GM21381 (cell line): Measurements from ENCODE around the gene USH2A.
A peak's percentile ranks its signal among the peaks of the same experiment; 100 is the strongest.

Experiments used
- ATAC-seq: cut with Tn5 transposase; IDR thresholded peaks from one replicate; pipeline ENCODE4 v1.9.1; 2021; ENCODE audit warnings: mild to moderate bottlenecking, moderate library complexity; ENCODE audit not compliant: unreplicated experiment

The USH2A gene

GRCh38 chr1:215608646-215609045 is 814.6 kb downstream of the USH2A start:
- no peak for ATAC-seq

- ATAC-seq = no peak
Measured at GRCh38 chr1:215607412-215607811, 815.8 kb downstream of the USH2A start.

GRCh38 chr1:215606564-215607168 is 816.6 kb downstream of the USH2A start:
- ATAC-seq = no peak

- no peak for ATAC-seq
Measured at GRCh38 chr1:215606036-215606435, 817.2 kb downstream of the USH2A start.

GRCh38 chr1:215605011-215605621 is 818.1 kb downstream of the USH2A start:
- ATAC-seq = no peak

- ATAC-seq = no peak
Measured at GRCh38 chr1:215603319-215603718, 819.9 kb downstream of the USH2A start.

- ATAC-seq = no peak
Measured at GRCh38 chr1:215601276-215601675, 822.0 kb downstream of the USH2A start.

- ATAC-seq = no peak
Measured at GRCh38 chr1:215600867-215601266, 822.4 kb downstream of the USH2A start.

GRCh38 chr1:215600258-215600792 is 822.9 kb downstream of the USH2A start:
- no peak for ATAC-seq

GRCh38 chr1:215599418-215600074 is 823.7 kb downstream of the USH2A start:
- no peak for ATAC-seq

GRCh38 chr1:215597961-215598360 is 825.3 kb downstream of the USH2A start:
- ATAC-seq = no peak

GRCh38 chr1:215595231-215595630 is 828.0 kb downstream of the USH2A start:
- no peak for ATAC-seq

- ATAC-seq = no peak
Measured at GRCh38 chr1:215594640-215595039, 828.6 kb downstream of the USH2A start.

- ATAC-seq = no peak
Measured at GRCh38 chr1:215590779-215591491, 832.3 kb downstream of the USH2A start.

- no peak for ATAC-seq
Measured at GRCh38 chr1:215589650-215590435, 833.4 kb downstream of the USH2A start.

GRCh38 chr1:215584389-215584788 is 838.9 kb downstream of the USH2A start:
- peak; percentile 44 for ATAC-seq

GRCh38 chr1:215583185-215583749 is 840.0 kb downstream of the USH2A start:
- ATAC-seq = peak; percentile 41

GRCh38 chr1:215581896-215582295 is 841.4 kb downstream of the USH2A start:
- no peak for ATAC-seq
